ENCODE measurements around the gene CNIH2. TPM values are rescaled to one million over a fixed set of nuclear protein-coding genes. Genes with fewer than 3 reads are reported as not detected.
A peak's percentile ranks its signal among the peaks of the same experiment; 100 is the strongest.

Gene CNIH2
- total RNA-seq, 2 experiments from 2014 or later, result 4.1 to 6.2 TPM

GRCh38 chr11:66324664-66325063 lies 46.7 kb downstream of the CNIH2 start:
- H3K27ac Mint-ChIP-seq, result no peak overlapping the region
- no peak for TF ChIP-seq CTCF (IDR thresholded peaks at IDR 0.05)
- H3K27ac ChIP-seq (ENCODE audit: low read depth in 1 of 2, low read length in 2 of 2), result no peak overlapping the region
- H3K4me3 ChIP-seq (ENCODE audit: low read length), result no peak overlapping the region
- no peaks in the 10 kb centered on the region for H3K27me3 ChIP-seq (ENCODE audit: control insufficient read depth in 1 of 2, insufficient read depth in 2 of 2, low read length in 2 of 2)
- peaks cover 46% of the 10 kb centered on the region for H3K4me1 ChIP-seq (ENCODE audit: insufficient read depth, low read length)
- no peak for ATAC-seq (ENCODE audit: poor library complexity)
- peaks cover 60% of the 10 kb centered on the region for H3K4me1 Mint-ChIP-seq (ENCODE audit: low read depth)
- H3K36me3 ChIP-seq (ENCODE audit: insufficient read depth, low read length), result no peaks in the 10 kb centered on the region
- CTCF ChIA-PET, result no interaction called here
- intact Hi-C loops (cut with DNase I, micrococcal nuclease), result loop anchor here in 1 of 2 experiments (5.0 kb wide), 1 partner anchor 63 kb away; no protein-coding TSS in a partner anchor
- no peaks in the 10 kb centered on the region for H3K9me3 Mint-ChIP-seq
- H3K36me3 Mint-ChIP-seq (ENCODE audit: low read depth), result no peaks in the 10 kb centered on the region
- POLR2A ChIA-PET, result interaction anchor here (0.7 to 3.0 kb wide), 2 partner anchors 12 to 13 kb away, joined by 3 to 39 read pairs; no protein-coding TSS in a partner anchor
- DNase-seq, result no peak
- no peak overlapping the region for H3K4me3 Mint-ChIP-seq
- H3K9me3 ChIP-seq (ENCODE audit: control insufficient read depth in 1 of 2, insufficient read depth in 1 of 2, low read length in 2 of 2), result no peaks in the 10 kb centered on the region
- H3K27me3 Mint-ChIP-seq, result no peaks in the 10 kb centered on the region

- Histone ChIP-seq H3K9me3 (ENCODE audit: control insufficient read depth in 1 of 2, insufficient read depth in 1 of 2, low read length in 2 of 2) (no peaks in the 10 kb centered on the region), H3K4me3 (ENCODE audit: low read length) (no peak overlapping the region), H3K27ac (ENCODE audit: low read depth in 1 of 2, low read length in 2 of 2) (no peak overlapping the region), H3K36me3 (ENCODE audit: insufficient read depth, low read length) (no peaks in the 10 kb centered on the region), H3K27me3 (ENCODE audit: control insufficient read depth in 1 of 2, insufficient read depth in 2 of 2, low read length in 2 of 2) (no peaks in the 10 kb centered on the region), H3K4me1 (ENCODE audit: insufficient read depth, low read length) (peaks cover 46% of the 10 kb centered on the region)
- Mint-ChIP-seq H3K27ac (peak overlapping the region; percentile 76), H3K36me3 (ENCODE audit: low read depth) (no peaks in the 10 kb centered on the region), H3K27me3 (no peaks in the 10 kb centered on the region), H3K4me1 (ENCODE audit: low read depth) (peaks cover 54% of the 10 kb centered on the region), H3K4me3 (no peak overlapping the region), H3K9me3 (no peaks in the 10 kb centered on the region)
- DNase-seq, result no peak
- ChIA-PET POLR2A (interaction anchor here (3.0 kb wide), 1 partner anchor 13 kb away, joined by 39 read pairs; no protein-coding TSS in a partner anchor), CTCF (interaction anchor here (0.8 kb wide), 1 partner anchor 13 kb away, joined by 3 read pairs; no protein-coding TSS in a partner anchor)
- intact Hi-C loops (cut with DNase I, micrococcal nuclease), result loop anchor here in 1 of 2 experiments (5.0 kb wide), 1 partner anchor 62 kb away; no protein-coding TSS in a partner anchor
- no peak for ATAC-seq (ENCODE audit: poor library complexity)
- TF ChIP-seq CTCF (IDR thresholded peaks at IDR 0.05), result no peak
These were observed 47.3 kb downstream of the CNIH2 start for GRCh38 chr11:66325263-66325671.

GRCh38 chr11:66326261-66327111 lies 48.5 kb downstream of the CNIH2 start:
- Histone ChIP-seq H3K4me1 (ENCODE audit: insufficient read depth, low read length) (peaks cover 46% of the 10 kb centered on the region), H3K9me3 (ENCODE audit: control insufficient read depth in 1 of 2, insufficient read depth in 1 of 2, low read length in 2 of 2) (no peaks in the 10 kb centered on the region), H3K36me3 (ENCODE audit: insufficient read depth, low read length) (no peaks in the 10 kb centered on the region), H3K27ac (ENCODE audit: low read depth in 1 of 2, low read length in 2 of 2) (peak overlapping the region; percentile 13 to 65), H3K27me3 (ENCODE audit: control insufficient read depth in 1 of 2, insufficient read depth in 2 of 2, low read length in 2 of 2) (no peaks in the 10 kb centered on the region), H3K4me3 (ENCODE audit: low read length) (no peak overlapping the region)
- Mint-ChIP-seq H3K4me3 (peak overlapping the region; percentile 20), H3K27me3 (no peaks in the 10 kb centered on the region), H3K27ac (peak overlapping the region; percentile 76), H3K4me1 (ENCODE audit: low read depth) (peaks cover 54% of the 10 kb centered on the region), H3K9me3 (no peaks in the 10 kb centered on the region), H3K36me3 (ENCODE audit: low read depth) (no peaks in the 10 kb centered on the region)
- DNase-seq (peak in 9 of 14 experiments; percentile 30 to 72 (median 52)), ATAC-seq (ENCODE audit: poor library complexity) (peak; percentile 72)
- POLR2A ChIA-PET, result interaction anchor here (0.8 to 3.0 kb wide), 3 partner anchors 9 to 60 kb away, joined by 3 to 39 read pairs (median 12); partner anchors contain the start of gene CD248
- CTCF ChIA-PET, result interaction anchor here (1.0 to 1.4 kb wide), 2 partner anchors 15 to 37 kb away, joined by 3 read pairs; partner anchors contain the start of gene YIF1A
- intact Hi-C loops (cut with DNase I, micrococcal nuclease), result loop anchor here in 1 of 2 experiments (5.0 kb wide), 1 partner anchor 61 kb away; no protein-coding TSS in a partner anchor
- no peak for TF ChIP-seq CTCF (IDR thresholded peaks at IDR 0.05)

Data from CD4-positive, alpha-beta T cell (primary cell).